HG03103 (cell line): ENCODE data around the gene AVEN.

Experiments
- ATAC-seq: cut with Tn5 transposase; IDR thresholded peaks from one replicate; pipeline ENCODE4 v1.9.1; 2021; ENCODE audit warnings: low read depth; ENCODE audit not compliant: unreplicated experiment

Gene AVEN

GRCh38 chr15:33987444-33987843, 51.6 kb downstream of the AVEN start:
- no peak for ATAC-seq

GRCh38 chr15:33985751-33986150, 53.3 kb downstream of the AVEN start:
- ATAC-seq = no peak

GRCh38 chr15:33985287-33985686, 53.7 kb downstream of the AVEN start:
- no peak for ATAC-seq

- no peak for ATAC-seq
These were observed 56.5 kb downstream of the AVEN start for GRCh38 chr15:33982516-33982915.

GRCh38 chr15:33980159-33980558, 58.8 kb downstream of the AVEN start:
- no peak for ATAC-seq

- ATAC-seq = no peak
These were observed 63.9 kb downstream of the AVEN start for GRCh38 chr15:33975022-33975565.

GRCh38 chr15:33971811-33972210, 67.2 kb downstream of the AVEN start:
- ATAC-seq = no peak

GRCh38 chr15:33968821-33969220, 70.2 kb downstream of the AVEN start:
- ATAC-seq = no peak

GRCh38 chr15:33968224-33968623, 70.8 kb downstream of the AVEN start, which contains the start of gene CHRM5:
Gene CHRM5 (plus strand): TSS chr15:33968497. CDS start chr15:34062718, 94,221 bp downstream.
- no peak for ATAC-seq

- ATAC-seq = no peak
These were observed 74.4 kb downstream of the AVEN start for GRCh38 chr15:33964665-33965040.

GRCh38 chr15:33963831-33964664, 75.0 kb downstream of the AVEN start:
- ATAC-seq = no peak

- ATAC-seq = no peak
These were observed 78.5 kb downstream of the AVEN start for GRCh38 chr15:33960549-33960935.

GRCh38 chr15:33959844-33960548, 79.0 kb downstream of the AVEN start:
- no peak for ATAC-seq

GRCh38 chr15:33956397-33956796, 82.6 kb downstream of the AVEN start:
- ATAC-seq = no peak

- ATAC-seq = no peak
These were observed 83.1 kb downstream of the AVEN start for GRCh38 chr15:33955945-33956344.

- no peak for ATAC-seq
These were observed 92.9 kb downstream of the AVEN start for GRCh38 chr15:33946152-33946551.

GRCh38 chr15:33941279-33942063, 97.5 kb downstream of the AVEN start:
- ATAC-seq = no peak

GRCh38 chr15:33934921-33935320, 104.1 kb downstream of the AVEN start:
- no peak for ATAC-seq

GRCh38 chr15:33934396-33934795, 104.6 kb downstream of the AVEN start:
- no peak for ATAC-seq

GRCh38 chr15:33932734-33933133, 106.3 kb downstream of the AVEN start:
- ATAC-seq = no peak

GRCh38 chr15:33926260-33926659, 112.7 kb downstream of the AVEN start:
- ATAC-seq = no peak
